ENCODE results near the gene PID1.

GRCh38 chr2:229001196-229001595 is 269.9 kb downstream of the PID1 start:
- TF ChIP-seq CTCF (IDR thresholded peaks at IDR 0.05) (no peak), POLR2A (IDR thresholded peaks at IDR 0.05) (no peak)

All from lower leg skin (tissue), 3 donors.